ENCODE measurements around the gene GRPEL2.

GRCh38 chr5:149363358-149363757 is 18.1 kb downstream of the GRPEL2 start:
- TF ChIP-seq CTCF (IDR thresholded peaks at IDR 0.05) = no peak
- no peak for TF ChIP-seq POLR2A (IDR thresholded peaks at IDR 0.05)
